ENCODE data around the gene AHNAK.
A peak's percentile ranks its signal among the peaks of the same experiment; 100 is the strongest.
"Not testable (repeated sequence)": the region's sequence is repeated elsewhere in the genome, so short reads cannot be mapped to it uniquely, and the experiment has no call there.

Gene AHNAK

DNA sequence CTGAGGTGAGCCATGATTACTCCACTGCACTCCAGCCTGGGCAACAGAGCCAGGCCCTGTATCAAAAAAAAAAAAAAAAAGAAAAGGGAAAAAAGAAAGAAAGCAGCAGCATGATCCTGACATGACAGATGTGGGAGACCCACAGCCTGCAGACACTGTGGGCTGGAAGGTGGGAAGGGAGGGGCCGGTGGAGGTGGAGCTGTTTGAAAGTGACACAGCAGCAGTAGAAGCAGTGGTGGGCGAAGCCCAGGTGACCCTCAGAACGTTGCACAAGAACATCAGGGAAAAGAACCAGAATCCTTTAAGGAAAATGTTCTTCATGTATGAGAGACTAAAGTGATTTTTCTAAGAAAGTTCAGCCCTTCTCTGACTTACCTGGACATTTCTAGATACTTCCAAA, 154.1 kb downstream of the AHNAK start:
- ChIA-PET CTCF (interaction anchor here (1.0 to 1.3 kb wide), 3 partner anchors 32 to 171 kb away, joined by 3 to 7 read pairs (median 3); no protein-coding TSS in a partner anchor), POLR2A (ENCODE audit: low non-redundant PET) (no interaction called here)
- peak overlapping the region; percentile 51 for H3K27ac ChIP-seq
- TF ChIP-seq, protein P1, sequence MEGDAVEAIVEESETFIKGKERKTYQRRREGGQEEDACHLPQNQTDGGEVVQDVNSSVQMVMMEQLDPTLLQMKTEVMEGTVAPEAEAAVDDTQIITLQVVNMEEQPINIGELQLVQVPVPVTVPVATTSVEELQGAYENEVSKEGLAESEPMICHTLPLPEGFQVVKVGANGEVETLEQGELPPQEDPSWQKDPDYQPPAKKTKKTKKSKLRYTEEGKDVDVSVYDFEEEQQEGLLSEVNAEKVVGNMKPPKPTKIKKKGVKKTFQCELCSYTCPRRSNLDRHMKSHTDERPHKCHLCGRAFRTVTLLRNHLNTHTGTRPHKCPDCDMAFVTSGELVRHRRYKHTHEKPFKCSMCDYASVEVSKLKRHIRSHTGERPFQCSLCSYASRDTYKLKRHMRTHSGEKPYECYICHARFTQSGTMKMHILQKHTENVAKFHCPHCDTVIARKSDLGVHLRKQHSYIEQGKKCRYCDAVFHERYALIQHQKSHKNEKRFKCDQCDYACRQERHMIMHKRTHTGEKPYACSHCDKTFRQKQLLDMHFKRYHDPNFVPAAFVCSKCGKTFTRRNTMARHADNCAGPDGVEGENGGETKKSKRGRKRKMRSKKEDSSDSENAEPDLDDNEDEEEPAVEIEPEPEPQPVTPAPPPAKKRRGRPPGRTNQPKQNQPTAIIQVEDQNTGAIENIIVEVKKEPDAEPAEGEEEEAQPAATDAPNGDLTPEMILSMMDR (conservative IDR thresholded peaks at IDR 0.05; ENCODE audit: low read depth), result no peak
- no peak for DNase-seq (ENCODE audit: low spot score)

DNA sequence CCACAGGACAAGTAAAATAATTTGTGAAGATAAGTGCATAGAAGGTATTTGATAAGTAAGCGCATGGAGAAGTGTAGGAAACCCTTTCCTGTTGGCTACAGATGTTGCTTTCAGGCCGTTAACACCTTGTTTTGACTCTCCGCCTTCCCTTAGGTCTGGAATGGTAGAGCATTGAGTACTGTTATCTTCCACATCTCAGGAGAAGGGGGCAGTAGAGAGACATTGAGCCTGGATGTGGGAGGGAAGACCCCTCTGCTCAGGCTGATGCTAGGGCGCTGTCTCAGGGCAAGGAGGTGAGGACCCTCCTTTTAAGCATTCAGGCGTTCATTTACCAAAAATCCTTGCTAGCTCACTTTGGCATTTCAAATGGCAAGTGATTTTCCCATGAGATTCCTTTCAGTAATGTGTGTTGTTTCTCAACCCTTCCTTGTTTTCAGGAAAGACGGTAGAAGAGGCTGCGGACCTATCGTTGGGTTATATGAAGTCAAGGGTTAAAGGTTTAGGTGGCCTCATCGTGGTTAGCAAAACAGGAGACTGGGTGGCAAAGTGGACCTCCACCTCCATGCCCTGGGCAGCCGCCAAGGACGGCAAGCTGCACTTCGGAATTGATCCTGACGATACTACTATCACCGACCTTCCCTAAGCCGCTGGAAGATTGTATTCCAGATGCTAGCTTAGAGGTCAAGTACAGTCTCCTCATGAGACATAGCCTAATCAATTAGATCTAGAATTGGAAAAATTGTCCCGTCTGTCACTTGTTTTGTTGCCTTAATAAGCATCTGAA, 154.8 kb downstream of the AHNAK start:
- H3K27ac ChIP-seq, result no peak overlapping the region
- ChIA-PET POLR2A (ENCODE audit: low non-redundant PET) (no interaction called here), CTCF (interaction anchor here (1.0 to 1.3 kb wide), 3 partner anchors 33 to 172 kb away, joined by 3 to 7 read pairs (median 3); no protein-coding TSS in a partner anchor)
- TF ChIP-seq, protein P1 (conservative IDR thresholded peaks at IDR 0.05; ENCODE audit: low read depth), result no peak
- no peak for DNase-seq (ENCODE audit: low spot score)

DNA sequence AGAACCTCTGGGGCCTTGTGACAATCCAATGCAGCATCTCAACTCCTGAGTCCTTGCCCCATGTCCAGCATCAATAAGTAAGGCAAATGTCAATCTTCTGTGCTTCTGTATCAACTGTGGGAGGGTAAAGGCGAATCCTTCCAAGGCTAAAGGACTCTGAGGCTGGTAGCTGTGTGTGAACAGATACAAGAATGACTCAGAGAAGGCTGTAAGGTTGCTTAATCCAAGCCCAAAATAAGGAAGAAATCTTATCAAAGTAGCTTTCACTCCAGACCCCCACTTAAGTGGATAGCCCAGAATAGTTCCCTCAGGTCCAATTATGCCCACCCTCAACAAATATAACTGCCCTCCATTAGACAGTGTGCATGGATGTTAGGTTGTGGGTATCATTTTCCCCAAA, 155.9 kb downstream of the AHNAK start:
- H3K27ac ChIP-seq, result no peak overlapping the region
- POLR2A ChIA-PET (ENCODE audit: low non-redundant PET), result interaction anchor here (0.5 to 0.6 kb wide), 2 partner anchors 34 to 152 kb away, joined by 3 to 6 read pairs; no protein-coding TSS in a partner anchor
- no peak for DNase-seq (ENCODE audit: low spot score)
- CTCF ChIA-PET, result interaction anchor here (0.8 to 1.4 kb wide), 3 partner anchors 34 to 396 kb away, joined by 3 read pairs; partner anchors contain the start of gene TMEM179B
- TF ChIP-seq, protein P1 (conservative IDR thresholded peaks at IDR 0.05; ENCODE audit: low read depth), result no peak

DNA sequence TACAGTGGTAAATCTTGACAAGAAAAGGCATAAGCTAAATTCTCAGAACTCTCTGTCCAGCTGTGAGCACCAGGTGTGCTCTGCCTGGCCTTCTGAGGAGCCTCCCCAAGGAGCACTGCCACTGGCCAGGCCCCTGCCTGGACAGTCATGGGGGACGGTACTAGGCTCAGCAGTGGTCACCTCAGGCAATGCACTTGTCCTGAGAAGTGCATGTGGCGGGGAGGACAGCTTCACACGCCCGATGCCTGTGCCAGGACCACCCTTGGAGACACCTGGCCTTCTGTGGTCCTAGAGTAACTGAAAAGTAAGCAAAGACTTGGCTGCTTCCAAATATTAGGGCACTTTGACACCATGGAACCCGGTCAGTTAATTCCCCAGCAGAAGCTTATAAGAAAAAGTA, 156.4 kb downstream of the AHNAK start:
- ChIA-PET POLR2A (ENCODE audit: low non-redundant PET) (interaction anchor here (0.5 to 0.6 kb wide), 2 partner anchors 35 to 152 kb away, joined by 3 to 6 read pairs; no protein-coding TSS in a partner anchor), CTCF (interaction anchor here (0.8 to 1.4 kb wide), 3 partner anchors 35 to 397 kb away, joined by 3 read pairs; partner anchors contain the start of gene TMEM179B)
- no peak for DNase-seq (ENCODE audit: low spot score)
- TF ChIP-seq, protein P1 (conservative IDR thresholded peaks at IDR 0.05; ENCODE audit: low read depth), result no peak
- H3K27ac ChIP-seq, result no peak overlapping the region

DNA sequence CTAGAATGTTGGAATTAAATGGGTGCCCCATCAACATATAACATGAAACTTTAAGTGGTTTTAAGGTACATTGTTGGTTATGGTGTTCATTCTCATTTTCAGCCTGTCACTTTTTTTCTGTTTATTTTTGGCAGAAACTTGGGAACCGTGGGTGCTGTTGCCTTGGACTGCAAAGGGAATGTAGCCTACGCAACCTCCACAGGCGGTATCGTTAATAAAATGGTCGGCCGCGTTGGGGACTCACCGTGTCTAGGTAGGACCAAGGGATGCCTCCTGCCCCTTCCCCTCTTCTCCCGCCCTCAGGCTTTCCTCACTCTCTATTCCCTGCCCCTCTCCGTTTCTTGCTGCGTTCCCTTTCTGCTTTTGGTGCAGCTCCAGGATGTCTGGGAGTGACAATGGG, 157.6 kb downstream of the AHNAK start:
- POLR2A ChIA-PET (ENCODE audit: low non-redundant PET), result no interaction called here

DNA sequence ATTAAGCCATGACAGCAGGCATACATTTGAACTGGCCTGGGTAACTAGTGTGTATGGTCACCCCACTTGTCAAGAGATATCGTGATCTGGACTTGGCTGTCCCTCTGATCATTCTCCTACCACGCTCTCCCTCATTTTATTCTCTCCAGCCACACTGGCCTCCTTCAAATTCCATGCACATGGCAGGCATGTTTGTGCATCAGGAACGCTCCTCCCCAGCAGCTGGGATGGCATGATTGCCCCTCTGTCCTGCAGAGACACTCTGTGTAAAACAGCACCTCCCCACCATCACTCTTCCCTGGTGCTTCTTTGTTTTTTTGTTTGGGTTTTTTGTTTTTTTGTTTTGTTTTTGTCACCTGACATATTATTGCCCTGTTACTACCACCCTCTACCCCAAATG, 159.2 kb downstream of the AHNAK start:
- no peak overlapping the region for H3K27ac ChIP-seq
- POLR2A ChIA-PET (ENCODE audit: low non-redundant PET), result no interaction called here
- no peak for DNase-seq (ENCODE audit: low spot score)
- TF ChIP-seq, protein P1 (conservative IDR thresholded peaks at IDR 0.05; ENCODE audit: low read depth), result no peak
- CTCF ChIA-PET, result no interaction called here

More for the DNA sequence above, 157.6 kb downstream of the AHNAK start:
- TF ChIP-seq, protein P1 (conservative IDR thresholded peaks at IDR 0.05; ENCODE audit: low read depth), result no peak
- no peak overlapping the region for H3K27ac ChIP-seq
- CTCF ChIA-PET, result interaction anchor here (0.5 to 1.0 kb wide), 3 partner anchors 172 to 1326 kb away, joined by 3 to 6 read pairs (median 4); no protein-coding TSS in a partner anchor
- no peak for DNase-seq (ENCODE audit: low spot score)

DNA sequence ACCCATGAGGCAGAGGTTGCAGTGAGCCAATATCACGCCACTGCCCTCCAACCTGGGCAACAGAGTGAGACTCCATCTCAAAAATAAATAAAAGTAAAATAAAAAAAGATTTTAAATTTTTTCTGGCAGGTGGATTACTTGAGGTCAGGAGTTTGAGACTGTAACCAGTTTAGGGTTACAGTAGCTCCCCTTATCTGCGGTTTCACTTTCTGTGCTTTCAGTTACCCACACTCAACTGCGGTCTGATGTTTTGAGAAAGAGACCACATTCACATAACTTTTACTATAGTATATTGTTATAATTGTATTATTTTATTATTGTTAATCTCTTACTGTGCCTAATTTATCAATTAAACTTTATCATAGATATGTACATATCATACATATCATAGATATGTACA, 160.5 kb downstream of the AHNAK start:
- POLR2A ChIA-PET (ENCODE audit: low non-redundant PET); DNase-seq (ENCODE audit: low spot score); CTCF ChIA-PET; H3K27ac ChIP-seq: not testable (repeated sequence)

Data from RWPE1 (cell line).